H9 (cell line): ENCODE data around the gene HOXA7. TPM values are rescaled to one million over a fixed set of nuclear protein-coding genes. Genes with fewer than 3 reads are reported as not detected.

ENCODE experiments used
- DNase-seq: peaks from one replicate; pipeline ENCODE4 v3.0.0-alpha.2; 2017
- H2AFZ ChIP-seq: one replicate; pipeline ENCODE4 v1.6.1; 2013; ENCODE audit warnings: mild to moderate bottlenecking, low read length, control low read depth, moderate library complexity
- H2AK5ac ChIP-seq: 2 replicates; pipeline ENCODE4 v1.6.1; 2013; ENCODE audit warnings: low read length, control low read depth, mixed read lengths; ENCODE audit not compliant: insufficient read length
- H2BK120ac ChIP-seq: one replicate; pipeline ENCODE4 v1.6.1; 2013; ENCODE audit warnings: low read depth, mild to moderate bottlenecking, low read length, control low read depth, inconsistent platforms; ENCODE audit not compliant: poor library complexity, severe bottlenecking
- H2BK12ac ChIP-seq: 2 replicates; pipeline ENCODE4 v1.6.1; 2013; ENCODE audit warnings: low read length, control low read depth, mixed read lengths, low read depth; ENCODE audit not compliant: insufficient read length
- H2BK15ac ChIP-seq: 2 replicates; pipeline ENCODE4 v1.6.1; 2013; ENCODE audit warnings: low read depth, low read length, control low read depth
- H2BK20ac ChIP-seq: one replicate; pipeline ENCODE4 v1.6.1; 2013; ENCODE audit warnings: low read depth, mild to moderate bottlenecking, low read length, control low read depth, inconsistent platforms; ENCODE audit not compliant: poor library complexity, severe bottlenecking
- H2BK5ac ChIP-seq: 2 replicates; pipeline ENCODE4 v1.6.1; 2013; ENCODE audit warnings: low read length, control low read depth, mixed read lengths; ENCODE audit not compliant: insufficient read length
- H3K14ac ChIP-seq: 2 replicates; pipeline ENCODE4 v1.6.1; 2013; ENCODE audit warnings: low read length, control low read depth; ENCODE audit not compliant: insufficient read depth
- H3K18ac ChIP-seq: 2 replicates; pipeline ENCODE4 v1.6.1; 2013; ENCODE audit warnings: low read depth, mild to moderate bottlenecking, mixed read lengths, low read length, control low read depth; ENCODE audit not compliant: insufficient read length
- H3K23ac ChIP-seq: 2 replicates; pipeline ENCODE4 v1.6.1; 2013; ENCODE audit warnings: low read length, control low read depth, mixed read lengths, low read depth; ENCODE audit not compliant: insufficient read length
- H3K23me2 ChIP-seq: 2 replicates; pipeline ENCODE4 v1.6.1; 2013; ENCODE audit warnings: low read depth, mild to moderate bottlenecking, mixed read lengths, low read length, control low read depth; ENCODE audit not compliant: insufficient read length, poor library complexity, severe bottlenecking
- H3K27ac ChIP-seq: 2 replicates; pipeline ENCODE4 v1.5.1; 2013; ENCODE audit warnings: low read length, control low read depth, mixed read lengths, low read depth; ENCODE audit not compliant: insufficient read length
- H3K27me3 ChIP-seq: 2 replicates; pipeline ENCODE4 v1.6.1; 2013; ENCODE audit warnings: low read length, control low read depth, inconsistent platforms; ENCODE audit not compliant: insufficient read depth
- H3K4ac ChIP-seq: 2 replicates; pipeline ENCODE4 v1.6.1; 2013; ENCODE audit warnings: low read depth, mild to moderate bottlenecking, control low read depth, inconsistent platforms, low read length, moderate library complexity
- H3K4me1 ChIP-seq: 2 replicates; pipeline ENCODE4 v1.6.1; 2013; ENCODE audit warnings: low read length, control low read depth, inconsistent platforms; ENCODE audit not compliant: insufficient read depth
- H3K4me2 ChIP-seq: 2 replicates; pipeline ENCODE4 v1.6.1; 2013; ENCODE audit warnings: low read length, control low read depth, mixed read lengths; ENCODE audit not compliant: insufficient read length, insufficient read depth
- H3K56ac ChIP-seq: 2 replicates; pipeline ENCODE4 v1.6.1; 2013; ENCODE audit warnings: low read depth, mild to moderate bottlenecking, mixed read lengths, low read length, control low read depth; ENCODE audit not compliant: insufficient read length
- H3K79me1 ChIP-seq: 2 replicates; pipeline ENCODE4 v1.6.1; 2013; ENCODE audit warnings: low read depth, mild to moderate bottlenecking, moderate library complexity, low read length, control low read depth, inconsistent platforms; ENCODE audit not compliant: insufficient read depth, poor library complexity, severe bottlenecking
- H3K79me2 ChIP-seq: 2 replicates; pipeline ENCODE4 v1.6.1; 2013; ENCODE audit warnings: low read length, control low read depth, inconsistent platforms; ENCODE audit not compliant: insufficient read depth
- H3K9ac ChIP-seq: 2 replicates; pipeline ENCODE4 v1.6.1; 2013; ENCODE audit warnings: low read length, control low read depth, mixed read lengths; ENCODE audit not compliant: insufficient read length; ENCODE audit errors: extremely low read depth
- H3K9me3 ChIP-seq: one replicate; pipeline ENCODE4 v1.6.1; 2013; ENCODE audit warnings: low read depth, low read length, inconsistent platforms; ENCODE audit not compliant: control insufficient read depth
- H3T11ph ChIP-seq: one replicate; pipeline ENCODE4 v1.6.1; 2013; ENCODE audit warnings: mild to moderate bottlenecking, low read length, control low read depth, inconsistent platforms
- H4K20me1 ChIP-seq: one replicate; pipeline ENCODE4 v1.6.1; 2013; ENCODE audit not compliant: control insufficient read depth, insufficient read length, insufficient read depth
- H4K5ac ChIP-seq: 2 replicates; pipeline ENCODE4 v1.6.1; 2013; ENCODE audit warnings: low read depth, mild to moderate bottlenecking, mixed read lengths, low read length, control low read depth; ENCODE audit not compliant: insufficient read length
- H4K8ac ChIP-seq: replicated peaks from 2 replicates; pipeline ENCODE4 v1.6.1; 2013; ENCODE audit warnings: low read length, control low read depth, mixed read lengths, low read depth; ENCODE audit not compliant: insufficient read length
- H4K91ac ChIP-seq: 2 replicates; pipeline ENCODE4 v1.6.1; 2013; ENCODE audit warnings: low read depth, mild to moderate bottlenecking, moderate library complexity, mixed read lengths, low read length, control low read depth; ENCODE audit not compliant: insufficient read length
- H3K27ac Mint-ChIP-seq, 3 experiments: 2 replicates in 2 of 3; 3 replicates in 1 of 3; pipeline ENCODE4 v1.8.0; 2020 to 2021; ENCODE audit warnings: mixed read lengths in 3 of 3, mild to moderate bottlenecking in 1 of 3, moderate library complexity in 1 of 3
- H3K27me3 Mint-ChIP-seq: 2 replicates; pipeline ENCODE4 v1.8.0; 2021; ENCODE audit warnings: low read depth, mild to moderate bottlenecking, moderate library complexity, mixed read lengths
- H3K36me3 Mint-ChIP-seq, 3 experiments: 2 replicates in 2 of 3; 3 replicates in 1 of 3; pipeline ENCODE4 v1.8.0; 2020 to 2021; ENCODE audit warnings: low read depth in 3 of 3, mixed read lengths in 3 of 3; ENCODE audit not compliant: insufficient read depth in 1 of 3
- H3K4me1 Mint-ChIP-seq, 2 experiments: 2 replicates each; pipeline ENCODE4 v1.8.0; 2020; ENCODE audit warnings: mixed read lengths in 2 of 2
- H3K4me3 Mint-ChIP-seq, 2 experiments: 2 replicates in 1 of 2; 3 replicates in 1 of 2; pipeline ENCODE4 v1.8.0; 2020 to 2021; ENCODE audit warnings: mild to moderate bottlenecking in 2 of 2, mixed read lengths in 2 of 2, moderate library complexity in 1 of 2
- H3K9me3 Mint-ChIP-seq, 2 experiments: 2 replicates in 1 of 2; 3 replicates in 1 of 2; pipeline ENCODE4 v1.8.0; 2020; ENCODE audit warnings: mild to moderate bottlenecking in 2 of 2, mixed read lengths in 2 of 2, moderate library complexity in 1 of 2
- WGBS: extraction: QIAGEN DNeasy Blood & Tissue Kit; methylation state at CpG from one replicate; pipeline ENCODE4 v1.1.7; 2013; ENCODE audit warnings: missing lambda C conversion rate, low lambda C conversion rate, mixed read lengths; ENCODE audit not compliant: insufficient read length; ENCODE audit errors: extremely low coverage; 5-methylcytosine and 5-hydroxymethylcytosine counted together
- microRNA-seq: library from miRNA; unstranded; fragments of <30 nt; microRNA quantifications from one replicate; pipeline ENCODE4, GENCODE V29; 2020; ENCODE audit warnings: borderline microRNAs expressed
- total RNA-seq: library from RNA; stranded (reverse); gene quantifications from 2 replicates; pipeline ENCODE4 v1.2.1, GENCODE V29; 2021
- TF ChIP-seq, protein P1 (sequence below): fragments of 200-600 bp; sonication (generic); conservative IDR thresholded peaks from 3 replicates; pipeline ENCODE4 v1.8.0; 2021; ENCODE audit warnings: antibody characterized with exemption, mild to moderate bottlenecking

Gene HOXA7
- total RNA-seq, 1 experiment from 2014 or later, result not detected

DNA sequence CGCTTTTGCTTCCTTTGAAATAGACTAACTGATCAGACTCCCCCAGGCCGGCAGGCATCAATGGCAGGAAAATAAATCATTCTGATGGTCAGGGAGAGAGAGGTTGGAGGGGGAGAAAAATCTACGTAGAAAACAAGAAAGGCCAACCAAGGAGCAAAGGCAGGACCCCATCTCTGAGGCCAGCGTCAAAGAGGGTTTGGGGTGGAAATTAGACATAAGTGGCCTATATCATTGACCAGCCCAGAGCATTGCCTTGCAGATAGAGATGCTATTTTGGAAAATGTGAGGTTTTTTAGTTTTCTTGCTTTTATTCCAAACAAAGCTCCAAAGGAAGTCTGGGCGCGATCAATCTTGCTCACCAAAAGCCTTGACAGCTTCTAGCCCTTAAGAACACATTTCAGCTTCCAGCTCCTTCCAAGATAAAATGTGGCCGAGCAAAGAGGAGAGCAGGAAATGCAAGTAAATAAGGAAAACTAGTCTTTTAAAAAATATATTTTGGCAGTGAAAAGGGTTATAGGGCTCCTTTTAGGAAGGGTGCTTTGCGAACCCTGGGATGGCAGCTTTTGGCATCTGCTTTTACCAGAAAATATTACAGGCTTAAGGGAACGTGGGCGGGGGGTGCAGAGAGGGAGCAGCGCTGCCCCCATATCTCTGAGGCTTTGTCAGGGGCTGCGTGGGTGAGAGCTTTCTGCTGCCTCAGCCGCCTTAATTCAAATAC is 52.0 kb downstream of the HOXA7 start:
- no peak overlapping the region for H3K4ac ChIP-seq

More for the DNA sequence above, 52.0 kb downstream of the HOXA7 start:
- H3K9ac ChIP-seq, result no peak overlapping the region
- H4K8ac ChIP-seq, result no peak overlapping the region
- Mint-ChIP-seq H3K36me3 (no peaks in the 10 kb centered on the region; a peak in 1 of 7 replicates), H3K9me3 (peaks cover 8 to 18% of the 10 kb centered on the region in 2 experiments; a peak in 4 of 5 replicates), H3K4me3 (no peak overlapping the region), H3K4me1 (peaks cover 13 to 39% of the 10 kb centered on the region in 2 experiments), H3K27ac (no peak overlapping the region), H3K27me3 (peaks cover 100% of the 10 kb centered on the region)
- TF ChIP-seq, protein P1, sequence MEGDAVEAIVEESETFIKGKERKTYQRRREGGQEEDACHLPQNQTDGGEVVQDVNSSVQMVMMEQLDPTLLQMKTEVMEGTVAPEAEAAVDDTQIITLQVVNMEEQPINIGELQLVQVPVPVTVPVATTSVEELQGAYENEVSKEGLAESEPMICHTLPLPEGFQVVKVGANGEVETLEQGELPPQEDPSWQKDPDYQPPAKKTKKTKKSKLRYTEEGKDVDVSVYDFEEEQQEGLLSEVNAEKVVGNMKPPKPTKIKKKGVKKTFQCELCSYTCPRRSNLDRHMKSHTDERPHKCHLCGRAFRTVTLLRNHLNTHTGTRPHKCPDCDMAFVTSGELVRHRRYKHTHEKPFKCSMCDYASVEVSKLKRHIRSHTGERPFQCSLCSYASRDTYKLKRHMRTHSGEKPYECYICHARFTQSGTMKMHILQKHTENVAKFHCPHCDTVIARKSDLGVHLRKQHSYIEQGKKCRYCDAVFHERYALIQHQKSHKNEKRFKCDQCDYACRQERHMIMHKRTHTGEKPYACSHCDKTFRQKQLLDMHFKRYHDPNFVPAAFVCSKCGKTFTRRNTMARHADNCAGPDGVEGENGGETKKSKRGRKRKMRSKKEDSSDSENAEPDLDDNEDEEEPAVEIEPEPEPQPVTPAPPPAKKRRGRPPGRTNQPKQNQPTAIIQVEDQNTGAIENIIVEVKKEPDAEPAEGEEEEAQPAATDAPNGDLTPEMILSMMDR, result no peak
- H3K9me3 ChIP-seq, result no peaks in the 10 kb centered on the region
- peaks cover 98% of the 10 kb centered on the region for H3K27me3 ChIP-seq
- no peak overlapping the region for H3K56ac ChIP-seq
- H2BK120ac ChIP-seq, result no peak overlapping the region
- H3K4me2 ChIP-seq, result no peak overlapping the region
- H4K20me1 ChIP-seq, result peaks cover 1% of the 10 kb centered on the region
- no peak overlapping the region for H4K91ac ChIP-seq
- no peaks in the 10 kb centered on the region for H3K79me1 ChIP-seq
- H3K27ac ChIP-seq, result no peak overlapping the region
- H2AFZ ChIP-seq, result no peak overlapping the region
- H2AK5ac ChIP-seq, result no peak overlapping the region
- H2BK5ac ChIP-seq, result no peak overlapping the region
- H3K23me2 ChIP-seq, result no peaks in the 10 kb centered on the region
- no peak overlapping the region for H3K14ac ChIP-seq
- no peak overlapping the region for H3K18ac ChIP-seq
- H2BK20ac ChIP-seq, result no peak overlapping the region
- H2BK15ac ChIP-seq, result no peak overlapping the region
- no peak overlapping the region for H4K5ac ChIP-seq
- H3K79me2 ChIP-seq, result no peaks in the 10 kb centered on the region
- no CpG with 5 or more reads among the region's 13 CpGs for WGBS
- no peak overlapping the region for H3T11ph ChIP-seq
- DNase-seq, result no peak
- H3K23ac ChIP-seq, result no peak overlapping the region
- H3K4me1 ChIP-seq, result no peaks in the 10 kb centered on the region
- no peak overlapping the region for H2BK12ac ChIP-seq

Small RNA genes lying within 50 kb of the gene (microRNA-seq; reads per million reads assigned to microRNA genes)
- gene MIR196B, result not detected

Other genes with a start within 250 kb of the HOXA7 start
- 0.11 TPM in 1 of 2 replicates, not detected in the other for gene HOXA1, start 60.7 kb downstream of the HOXA7 start, total RNA-seq
- gene HOXA2, start 54.0 kb downstream of the HOXA7 start, total RNA-seq, result not detected in 2 replicates
- gene HOXA4, start 25.9 kb downstream of the HOXA7 start, total RNA-seq, result not detected in 2 replicates
- gene HOXA5, start 13.0 kb downstream of the HOXA7 start, total RNA-seq, result not detected in 2 replicates
- gene HOXA6, start 8.9 kb downstream of the HOXA7 start, total RNA-seq, result not detected in 2 replicates
- not detected in 2 replicates for gene HOXA3, start 4.1 kb downstream of the HOXA7 start, total RNA-seq
- not detected in 2 replicates for gene HOXA9, start 8.9 kb upstream of the HOXA7 start, total RNA-seq
- not detected in 2 replicates for gene HOXA10, start 17.6 kb upstream of the HOXA7 start, total RNA-seq
- gene HOXA11, start 28.6 kb upstream of the HOXA7 start, total RNA-seq, result not detected in 2 replicates
- gene HOXA13, start 43.4 kb upstream of the HOXA7 start, total RNA-seq, result not detected in 2 replicates
- gene EVX1, start 86.1 kb upstream of the HOXA7 start, total RNA-seq, result not detected in 2 replicates